ELR (cell line): Measurements from ENCODE around the gene CDIP1.
"Not testable (repeated sequence)": the region's sequence is repeated elsewhere in the genome, so short reads cannot be mapped to it uniquely, and the experiment has no call there.

Experiments
- DNase-seq: peaks from one replicate; pipeline ENCODE4 v3.0.0-alpha.2; 2015; ENCODE audit warnings: low read depth

The CDIP1 gene

DNA sequence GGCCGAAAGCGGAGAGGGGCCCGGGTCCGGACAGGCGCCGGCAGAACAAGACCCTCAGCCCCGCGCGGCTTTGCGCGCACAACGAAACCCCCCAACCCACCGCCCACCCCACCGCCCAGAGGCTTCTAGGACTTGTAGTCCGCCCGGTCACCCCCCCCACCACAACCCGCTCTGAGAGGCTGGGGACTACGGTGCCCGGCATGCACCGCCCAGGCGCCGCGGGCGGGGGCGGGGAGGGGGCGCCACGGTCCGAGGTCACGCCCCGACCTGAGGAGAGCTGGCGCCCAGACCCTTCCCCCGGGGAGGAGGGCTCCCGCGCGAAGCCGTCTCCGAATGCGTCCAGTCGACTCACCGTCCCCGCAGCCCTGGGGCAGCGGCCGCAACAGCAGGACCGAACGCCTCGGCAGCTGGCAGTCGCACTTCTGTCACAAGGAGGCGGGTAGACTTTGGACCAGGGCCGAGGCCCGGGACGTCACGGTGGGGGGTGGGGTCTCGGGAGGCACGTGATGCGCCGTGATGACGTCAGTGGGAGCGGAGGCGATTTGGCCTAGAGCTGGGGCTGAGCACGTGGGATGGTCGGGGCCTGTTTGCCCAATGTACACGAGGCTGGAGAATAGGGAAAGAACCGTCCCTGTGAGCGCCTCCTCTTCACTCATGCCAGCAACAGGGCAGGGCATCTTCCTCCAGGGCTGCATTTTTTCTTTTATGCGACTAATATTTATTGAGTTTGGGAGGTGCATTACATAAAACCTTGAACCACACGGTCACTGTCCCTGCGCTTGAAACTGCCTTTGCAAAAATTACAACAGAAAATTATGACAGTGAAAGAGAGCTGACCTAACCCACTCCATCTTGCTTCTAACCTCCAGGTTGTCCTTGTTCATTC lies at the start of gene CDIP1:
TSS of gene CDIP1 (minus strand) at position 424 of the 886 bp plus-strand sequence. CDS start 24,643 bp downstream, outside the sequence.
- DNase-seq = peak; percentile 94

GRCh38 chr16:4586291-4586690 lies 47.7 kb upstream of the CDIP1 start:
- DNase-seq = no peak

DNA sequence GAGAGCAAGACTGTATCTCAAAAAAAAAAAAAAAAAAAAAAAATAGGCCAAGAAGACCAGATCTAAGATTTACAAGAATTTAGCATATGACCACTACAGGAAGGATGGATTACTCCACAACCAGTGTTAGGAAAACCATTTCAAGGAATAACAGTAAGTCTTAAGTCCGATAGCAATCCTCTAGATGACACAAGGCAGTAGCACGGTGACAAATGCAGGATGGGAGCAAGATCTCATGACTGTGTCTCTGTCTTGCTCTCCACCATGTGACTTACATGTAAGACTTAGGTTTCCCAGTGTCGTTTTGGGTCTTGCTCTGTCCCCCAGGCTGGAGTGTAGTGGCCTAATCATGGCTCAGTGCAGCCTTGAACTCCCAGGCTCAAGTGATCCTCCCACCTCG lies 45.3 kb upstream of the CDIP1 start:
- DNase-seq = no peak

DNA sequence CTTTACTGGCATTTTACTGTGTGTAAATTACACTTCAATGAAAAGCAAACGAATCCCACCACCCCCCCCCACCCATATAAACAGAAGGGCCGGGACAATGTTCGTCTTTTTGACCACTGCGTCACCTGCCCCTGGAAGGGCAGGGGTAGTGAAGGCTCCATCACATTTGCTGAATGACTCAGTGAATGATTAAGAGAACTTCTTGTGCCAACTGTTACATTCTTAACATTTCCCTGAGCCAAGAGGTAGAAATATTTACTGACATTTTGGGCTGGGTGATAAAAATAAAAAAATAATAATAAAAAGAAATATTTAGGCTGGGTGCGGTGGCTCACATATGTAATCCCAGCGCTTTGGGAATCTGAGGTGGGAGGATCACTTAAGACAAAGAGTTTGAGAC lies 41.7 kb upstream of the CDIP1 start:
- DNase-seq = no peak

DNA sequence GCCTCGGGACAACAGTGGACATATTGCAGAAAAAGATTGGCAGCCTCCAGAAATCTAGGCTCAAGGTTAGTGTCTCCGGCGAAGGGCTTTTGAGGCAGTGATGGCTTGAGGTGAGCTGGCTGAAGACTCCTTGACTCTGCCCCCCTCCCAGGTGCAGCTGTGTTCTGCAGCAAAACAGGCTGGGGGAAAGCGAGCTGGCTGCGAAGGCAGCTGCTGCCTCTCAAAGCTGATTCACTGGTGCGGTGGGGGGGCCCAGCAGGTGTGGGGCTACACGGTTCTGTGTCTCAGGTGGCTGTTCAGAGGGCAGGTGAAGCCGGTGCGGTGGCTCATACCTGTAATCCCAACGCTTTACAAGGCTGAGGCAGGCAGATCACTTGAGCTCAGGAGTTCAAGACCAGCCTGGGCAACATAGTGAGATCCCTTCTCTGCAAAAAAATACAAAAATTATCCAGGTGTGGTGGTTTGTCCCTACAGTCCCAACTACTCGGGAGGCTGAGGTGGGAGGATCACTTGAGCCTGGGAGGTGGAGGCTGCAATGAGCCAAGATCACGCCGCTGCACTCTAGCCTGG lies 40.5 kb upstream of the CDIP1 start:
- DNase-seq = no peak

GRCh38 chr16:4576008-4576407 lies 37.4 kb upstream of the CDIP1 start:
- no peak for DNase-seq

DNA sequence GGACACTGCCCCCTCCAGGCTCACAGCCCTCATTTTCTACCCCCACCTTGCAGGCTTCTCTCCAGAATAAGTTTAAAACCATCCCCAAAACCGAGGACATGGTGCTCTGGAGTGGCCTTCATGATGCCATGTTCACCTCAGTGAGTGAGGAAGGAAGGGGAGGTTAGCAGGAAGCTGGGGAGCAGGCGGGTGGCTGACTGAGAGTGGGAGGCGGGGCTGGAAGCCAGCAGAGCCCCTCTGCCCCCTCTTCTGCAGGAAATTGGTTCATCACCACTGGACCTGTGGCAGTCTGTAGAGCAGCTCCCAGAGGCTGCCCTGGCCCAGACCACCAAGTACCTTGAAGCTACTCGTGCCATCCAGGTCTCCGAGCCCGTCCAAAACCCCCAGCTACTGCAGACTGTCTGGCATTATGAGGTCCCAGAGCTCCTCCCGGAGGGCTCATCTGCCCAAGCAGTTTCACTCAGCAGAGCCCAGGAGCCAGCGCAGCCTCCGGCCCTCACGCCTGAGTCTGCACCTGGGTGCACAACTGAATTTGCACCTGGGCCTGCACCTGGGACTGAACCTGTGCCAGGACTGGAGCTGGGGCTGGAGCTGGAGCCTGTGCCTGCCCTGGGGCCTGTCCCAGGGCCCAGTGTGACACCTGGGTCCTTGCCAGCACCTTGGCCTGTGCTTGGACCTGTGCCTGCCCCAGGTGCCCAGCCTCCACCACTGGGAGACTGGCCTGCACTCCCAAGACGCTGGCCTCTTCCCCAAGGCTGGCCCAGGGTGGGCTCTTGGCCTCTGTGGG lies 36.5 kb upstream of the CDIP1 start:
- DNase-seq = no peak

DNA sequence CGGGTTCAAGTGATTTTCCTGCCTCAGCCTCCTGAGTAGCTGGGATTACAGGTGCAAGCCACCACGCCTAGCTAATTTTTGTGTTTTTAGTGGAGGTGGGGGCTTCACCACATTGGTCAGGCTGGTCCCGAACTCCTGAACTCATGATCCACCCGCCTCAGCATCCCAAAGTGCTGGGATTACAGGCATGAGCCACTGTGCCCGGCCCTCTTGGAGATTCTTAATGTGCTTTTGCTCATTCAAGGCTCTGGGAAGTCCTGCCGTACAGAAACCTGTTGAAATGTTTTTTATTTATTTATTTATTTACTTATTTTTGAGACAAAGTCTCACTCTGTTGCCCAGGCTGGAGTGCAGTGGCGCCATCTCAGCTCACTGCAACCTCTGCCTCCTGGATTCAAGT lies 35.4 kb upstream of the CDIP1 start:
- not testable (repeated sequence) for DNase-seq

DNA sequence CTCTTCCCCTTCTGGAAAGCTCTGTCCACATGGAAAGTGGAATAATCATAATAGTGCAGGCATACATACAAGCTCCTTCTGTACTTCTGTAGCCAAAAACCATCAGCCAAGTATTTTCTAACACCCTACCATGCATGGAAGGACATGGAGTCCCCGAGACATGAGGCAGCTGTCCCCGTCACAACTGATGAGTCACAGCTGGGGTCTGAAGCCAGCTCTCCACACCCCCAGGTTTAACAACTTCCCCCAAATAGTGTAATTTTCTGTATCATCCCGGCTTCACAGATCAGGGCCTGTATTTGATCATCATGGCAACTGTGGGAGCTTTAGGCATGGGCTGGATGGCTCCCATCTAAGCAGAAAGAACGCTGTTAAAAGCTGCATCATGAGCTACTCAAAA lies 34.1 kb upstream of the CDIP1 start:
- DNase-seq = no peak

GRCh38 chr16:4570688-4571321 lies 32.2 kb upstream of the CDIP1 start:
- no peak for DNase-seq

DNA sequence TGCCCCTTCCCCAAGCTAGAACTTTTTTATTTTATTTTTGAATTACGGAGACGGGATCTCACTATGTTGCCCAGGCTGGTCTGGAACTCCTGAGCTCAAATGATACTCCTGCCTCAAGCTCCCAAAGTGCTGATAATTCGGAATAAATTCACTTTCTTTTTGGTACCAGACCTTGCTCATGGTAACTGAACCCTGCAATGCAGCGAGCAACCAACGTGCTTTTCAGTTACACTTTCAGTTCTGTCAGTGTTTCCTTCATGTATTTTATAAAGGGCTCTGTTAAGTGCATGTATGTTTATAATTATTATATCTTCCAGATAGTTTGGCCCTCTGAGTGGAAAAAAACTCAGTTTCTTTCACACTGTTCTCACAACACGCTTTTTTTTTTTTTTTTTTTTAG lies 31.5 kb upstream of the CDIP1 start:
- DNase-seq = no peak

DNA sequence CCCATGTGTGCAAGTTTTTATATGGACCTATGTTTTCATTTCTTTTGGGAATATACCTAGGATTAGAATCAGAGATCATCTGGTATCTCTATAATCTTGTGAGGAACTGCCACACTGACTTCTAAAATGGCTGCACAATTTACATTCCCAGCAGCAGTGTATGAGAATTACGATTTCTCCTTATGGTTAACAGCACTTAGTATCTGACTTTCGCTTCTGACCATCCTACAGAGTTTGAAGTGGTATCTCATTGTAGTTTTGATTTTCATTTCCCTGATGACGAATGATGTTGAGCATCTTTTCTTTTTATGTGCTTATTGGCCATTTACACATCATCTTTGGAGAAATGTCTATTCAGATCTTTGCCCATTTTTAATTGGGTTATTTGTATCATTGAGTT lies 27.6 kb upstream of the CDIP1 start:
- DNase-seq = no peak

DNA sequence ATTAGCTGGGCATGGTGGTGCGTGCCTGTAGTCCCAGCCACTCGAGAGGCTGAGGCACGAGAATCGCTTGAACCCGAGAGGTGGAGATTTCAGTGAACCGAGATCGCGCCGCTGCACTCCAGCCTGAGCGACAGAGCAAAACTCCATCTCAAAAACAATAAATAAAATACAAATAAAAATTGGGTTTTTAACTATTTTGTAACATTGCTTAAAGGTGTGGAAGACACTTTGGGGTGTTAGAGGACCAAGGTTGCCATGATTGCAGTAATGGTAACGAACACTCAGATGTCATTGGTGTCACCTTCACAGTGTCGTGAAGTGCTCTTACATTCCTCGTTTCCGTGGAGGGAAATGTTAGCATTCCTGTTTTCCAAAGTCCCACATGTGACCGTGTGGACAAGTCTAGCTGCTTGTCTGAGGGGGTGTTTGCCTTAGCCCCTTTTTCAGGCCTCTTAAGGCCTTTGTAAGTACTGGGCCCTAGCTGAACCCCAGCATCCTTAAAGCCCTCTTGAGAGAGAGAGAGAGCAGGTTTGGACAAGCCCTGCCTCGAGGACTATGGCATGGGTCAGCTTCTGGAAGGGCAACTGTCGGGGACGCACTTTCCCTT lies 26.2 kb upstream of the CDIP1 start:
- no peak for DNase-seq

DNA sequence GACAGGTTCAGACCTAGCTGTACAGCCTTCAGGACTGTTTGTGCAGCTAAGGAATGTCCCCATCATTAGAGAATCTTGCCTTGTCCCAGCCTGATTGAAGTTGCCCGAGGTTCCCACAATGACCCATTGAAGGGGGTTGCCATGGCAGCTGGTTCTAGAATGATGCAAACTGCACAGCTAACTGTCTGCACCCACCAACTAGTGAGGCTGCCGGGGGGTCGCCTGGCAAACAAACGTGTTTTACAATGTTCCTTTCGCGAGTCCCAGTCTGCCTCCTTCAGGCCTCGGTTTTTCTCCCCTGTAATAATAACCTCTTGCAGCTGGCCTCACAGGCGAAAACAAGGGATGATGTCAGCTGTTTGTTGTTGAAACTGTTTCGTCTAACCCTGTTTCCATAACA lies 23.0 kb upstream of the CDIP1 start:
- DNase-seq = no peak

DNA sequence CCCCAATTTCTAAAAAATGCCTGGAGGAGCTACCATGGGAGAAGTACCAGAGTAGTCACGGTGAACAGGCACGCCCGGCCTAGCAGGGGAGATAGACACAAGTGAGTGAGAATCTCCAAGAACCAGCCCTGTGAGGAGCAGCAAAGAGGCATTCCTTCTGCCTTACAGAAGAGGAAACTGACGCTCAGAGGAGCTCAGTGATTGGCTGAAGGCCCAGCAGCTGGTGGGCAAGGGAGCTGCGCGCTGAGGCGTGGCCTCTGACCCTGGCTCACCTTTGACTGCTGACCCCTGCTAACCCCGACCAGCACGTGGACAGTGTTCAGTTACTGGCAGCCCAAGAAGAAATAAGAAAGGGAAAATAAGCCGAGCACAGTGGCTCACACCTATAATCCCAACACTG lies 19.4 kb upstream of the CDIP1 start:
- no peak for DNase-seq

GRCh38 chr16:4556580-4556979 lies 18.0 kb upstream of the CDIP1 start:
- DNase-seq = no peak

DNA sequence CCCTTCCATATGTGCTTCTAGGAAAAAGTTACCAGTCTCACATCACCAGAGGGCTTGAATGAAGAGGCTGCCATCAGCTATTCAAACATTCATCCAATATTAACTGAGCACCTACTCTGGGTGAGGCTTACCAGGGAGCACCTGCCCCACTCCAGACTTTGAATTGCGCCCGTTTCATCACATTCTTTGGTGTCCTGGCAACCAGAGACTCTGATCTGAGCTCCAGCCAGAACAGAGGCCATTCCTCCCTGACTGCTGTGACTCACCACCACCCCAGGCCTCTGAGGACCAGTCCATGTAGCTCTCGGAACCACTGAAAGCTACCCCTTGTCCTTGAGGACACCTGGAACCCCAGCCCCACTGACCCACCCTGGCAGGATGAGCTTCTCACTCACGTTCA lies 17.5 kb upstream of the CDIP1 start, which contains the start of gene C16orf96:
TSS of gene C16orf96 (plus strand) at position 229 of the 400 bp plus-strand sequence. CDS start at position 379, 150 bp downstream.
- no peak for DNase-seq

GRCh38 chr16:4552541-4552940 lies 14.0 kb upstream of the CDIP1 start:
- DNase-seq = no peak

DNA sequence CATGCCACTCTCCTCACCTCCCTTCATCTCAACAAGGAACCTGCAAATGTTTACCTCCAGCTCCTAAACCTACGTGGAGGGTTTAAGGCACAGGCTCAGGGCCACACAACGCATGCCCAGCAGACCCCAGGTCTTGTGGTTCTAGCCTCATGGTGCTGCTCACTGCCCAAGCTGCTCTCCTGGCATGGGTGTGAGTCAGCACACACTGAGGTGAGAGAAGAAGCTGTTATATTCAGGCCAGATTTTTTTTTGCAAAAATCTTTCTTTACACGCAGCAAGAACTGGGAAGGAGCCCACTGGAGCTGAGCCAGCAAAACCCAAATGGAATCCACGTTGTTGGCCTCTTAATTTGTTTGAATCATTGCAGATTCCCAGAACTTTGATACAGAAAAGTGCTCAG lies 12.0 kb upstream of the CDIP1 start:
- no peak for DNase-seq

- DNase-seq = no peak
Observed at GRCh38 chr16:4548124-4548523, 9.6 kb upstream of the CDIP1 start.

DNA sequence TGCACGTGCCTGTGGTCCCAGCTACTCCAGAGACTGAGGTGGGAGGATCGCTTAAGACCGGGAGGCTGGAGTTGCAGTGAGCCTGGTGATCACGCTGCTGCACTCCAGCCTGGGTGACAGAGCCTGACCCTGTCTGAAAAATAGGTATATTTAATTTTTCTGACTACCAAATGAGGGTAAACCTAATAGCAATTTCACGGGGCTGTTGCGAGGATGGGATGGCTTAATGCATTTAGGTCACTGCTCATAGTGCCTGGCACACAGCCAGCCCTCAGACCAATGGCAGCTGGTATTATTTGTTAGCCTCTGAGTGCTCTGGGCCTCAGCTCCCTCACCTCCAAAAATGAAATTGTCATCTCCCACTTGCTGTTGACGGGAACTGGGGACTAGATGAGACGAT lies 5.9 kb upstream of the CDIP1 start:
- DNase-seq = no peak

DNA sequence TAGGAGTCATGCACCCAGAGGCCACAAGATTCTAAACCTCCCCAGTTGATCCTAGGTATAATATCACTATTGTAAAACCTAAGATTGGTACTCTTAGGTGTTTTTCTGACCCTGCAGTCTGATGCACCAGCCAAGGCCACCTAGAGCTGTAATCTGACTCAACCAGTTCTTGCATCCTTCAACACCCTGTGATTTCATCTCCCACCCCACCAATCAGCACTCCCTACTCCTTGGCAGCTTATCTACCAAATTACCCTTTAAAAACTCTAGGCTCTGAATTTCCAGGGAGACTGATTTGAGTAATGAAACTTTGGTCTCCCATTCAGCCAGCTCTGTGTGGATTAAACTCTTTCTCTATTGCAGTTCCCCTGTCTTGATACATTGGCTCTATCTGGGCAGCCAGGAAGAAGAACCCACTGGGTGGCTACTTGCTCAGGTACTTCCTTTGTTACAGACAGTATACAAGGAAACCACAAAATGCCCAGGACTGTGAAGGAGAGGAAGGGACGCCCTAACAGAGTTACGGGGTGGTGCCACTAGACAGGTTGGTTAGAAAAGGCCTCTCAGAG lies 1.2 kb upstream of the CDIP1 start:
- no peak for DNase-seq
